ENCODE results near the gene SREBF2. TPM values are rescaled to one million over a fixed set of nuclear protein-coding genes. Genes with fewer than 3 reads are reported as not detected.
A peak's percentile ranks its signal among the peaks of the same experiment; 100 is the strongest.

SREBF2 gene
- total RNA-seq, 1 donor from 2014 or later, result 80.3 TPM

GRCh38 chr22:41908411-41909309 is 75.8 kb downstream of the SREBF2 start:
- DNase-seq (ENCODE audit: low read depth), result no peak

GRCh38 chr22:41909310-41910049 is 76.6 kb downstream of the SREBF2 start:
- DNase-seq (ENCODE audit: low read depth), result no peak

- no peak for DNase-seq (ENCODE audit: low read depth)
Measured at GRCh38 chr22:41910050-41911000, 77.4 kb downstream of the SREBF2 start.

GRCh38 chr22:41911001-41911611 is 78.2 kb downstream of the SREBF2 start:
- DNase-seq (ENCODE audit: low read depth), result no peak

- no peak for DNase-seq (ENCODE audit: low read depth)
Measured at GRCh38 chr22:41912338-41913039, 79.6 kb downstream of the SREBF2 start.

GRCh38 chr22:41913040-41913719 is 80.3 kb downstream of the SREBF2 start:
- no peak for DNase-seq (ENCODE audit: low read depth)

- DNase-seq (ENCODE audit: low read depth), result no peak
Measured at GRCh38 chr22:41913842-41914534, 81.1 kb downstream of the SREBF2 start.

- no peak for DNase-seq (ENCODE audit: low read depth)
Measured at GRCh38 chr22:41914611-41915034, 81.7 kb downstream of the SREBF2 start.

GRCh38 chr22:41915035-41915785 is 82.3 kb downstream of the SREBF2 start, which contains the start of gene SHISA8:
TSS of gene SHISA8 (minus strand) at chr22:41915074. CDS start at chr22:41914667, 407 bp downstream.
- DNase-seq (ENCODE audit: low read depth), result no peak

GRCh38 chr22:41915786-41916493 is 83.0 kb downstream of the SREBF2 start:
- DNase-seq (ENCODE audit: low read depth), result no peak

GRCh38 chr22:41916745-41917358 is 83.9 kb downstream of the SREBF2 start:
- no peak for DNase-seq (ENCODE audit: low read depth)

GRCh38 chr22:41917375-41917902 is 84.5 kb downstream of the SREBF2 start:
- no peak for DNase-seq (ENCODE audit: low read depth)

GRCh38 chr22:41917903-41918791 is 85.2 kb downstream of the SREBF2 start:
- DNase-seq (ENCODE audit: low read depth), result peak; percentile 54

GRCh38 chr22:41919357-41920224 is 86.7 kb downstream of the SREBF2 start:
- DNase-seq (ENCODE audit: low read depth), result peak; percentile 26
